Stimulated activated CD4-positive, alpha-beta T cell treated with anti-CD3 and anti-CD28 coated beads, TNF-alpha, amount 100 ng/mL, for 24 hours (primary cell): ENCODE data around the gene SLC2A8.

Experiments
- DNase-seq, 3 experiments: peaks; one replicate each; pipeline ENCODE4 v3.0.0-alpha.2; 2020; ENCODE audit warnings: low read depth in 3 of 3

The SLC2A8 gene

DNA sequence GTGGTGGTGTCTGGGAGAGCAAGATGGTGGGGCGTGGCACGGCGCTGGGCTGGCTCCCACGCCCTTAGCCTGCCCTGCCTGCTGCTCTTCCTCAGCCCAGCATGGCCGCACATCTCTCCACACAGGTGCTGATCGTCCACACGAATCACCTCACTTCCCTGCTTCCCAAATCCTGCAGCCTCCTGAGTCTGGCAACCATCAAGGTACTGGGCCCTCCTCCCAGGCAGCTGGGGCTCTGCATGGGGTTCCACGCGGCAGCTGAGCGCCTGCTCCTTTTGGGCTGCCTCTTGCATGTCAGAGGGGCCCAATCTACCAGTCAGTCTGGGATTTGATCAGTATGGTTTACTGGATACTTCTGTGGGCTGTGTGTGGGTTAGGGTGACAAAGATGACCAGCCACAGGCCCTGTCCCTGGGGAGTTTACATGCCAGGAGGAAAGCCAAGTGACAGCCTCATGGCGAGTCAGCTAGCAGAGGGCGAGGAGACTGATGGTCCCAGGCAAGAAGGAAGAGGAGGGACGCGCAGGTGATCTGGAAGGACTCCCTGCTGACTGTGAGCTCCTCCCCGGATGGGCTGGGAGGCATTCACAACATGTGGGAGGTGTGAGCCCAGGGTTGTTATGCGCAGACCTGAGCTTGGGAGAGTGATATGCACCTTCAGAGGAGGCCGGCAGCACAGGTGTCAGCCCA is 60.4 kb downstream of the SLC2A8 start:
- no peak for DNase-seq
